ENCODE results near the gene VPS29.
"Not testable (repeated sequence)": the region's sequence is repeated elsewhere in the genome, so short reads cannot be mapped to it uniquely, and the experiment has no call there.

The VPS29 gene

GRCh38 chr12:110545812-110546211 is 43.9 kb upstream of the VPS29 start:
- H3K4me3 ChIP-seq (ENCODE audit: low read length) = no peak overlapping the region
- no peak for TF ChIP-seq CTCF (IDR thresholded peaks at IDR 0.05; ENCODE audit: insufficient read depth, low read depth, low read length, missing control alignments)
- DNase-seq (ENCODE audit: low read depth) = peak; percentile 29

GRCh38 chr12:110545259-110545658 is 43.3 kb upstream of the VPS29 start:
- DNase-seq (ENCODE audit: low read depth) = peak; percentile 97
- H3K4me3 ChIP-seq (ENCODE audit: low read length) = not testable (repeated sequence)

GRCh38 chr12:110543965-110544364 is 42.1 kb upstream of the VPS29 start:
- DNase-seq (ENCODE audit: low read depth) = no peak
- no peak for TF ChIP-seq CTCF (IDR thresholded peaks at IDR 0.05; ENCODE audit: insufficient read depth, low read depth, low read length, missing control alignments)
- H3K4me3 ChIP-seq (ENCODE audit: low read length) = no peak overlapping the region

GRCh38 chr12:110543252-110543959 is 41.5 kb upstream of the VPS29 start:
- DNase-seq (ENCODE audit: low read depth) = peak; percentile 89
- no peak overlapping the region for H3K4me3 ChIP-seq (ENCODE audit: low read length)
- no peak for TF ChIP-seq CTCF (IDR thresholded peaks at IDR 0.05; ENCODE audit: insufficient read depth, low read depth, low read length, missing control alignments)

GRCh38 chr12:110540048-110540447 is 38.1 kb upstream of the VPS29 start:
- no peak for TF ChIP-seq CTCF (IDR thresholded peaks at IDR 0.05; ENCODE audit: insufficient read depth, low read depth, low read length, missing control alignments)
- H3K4me3 ChIP-seq (ENCODE audit: low read length) = no peak overlapping the region
- no peak for DNase-seq (ENCODE audit: low read depth)

- no peak for TF ChIP-seq CTCF (IDR thresholded peaks at IDR 0.05; ENCODE audit: insufficient read depth, low read depth, low read length, missing control alignments)
- no peak overlapping the region for H3K4me3 ChIP-seq (ENCODE audit: low read length)
- peak; percentile 28 for DNase-seq (ENCODE audit: low read depth)
Measured at GRCh38 chr12:110538869-110539622, 37.1 kb upstream of the VPS29 start.

GRCh38 chr12:110537605-110538409 is 35.9 kb upstream of the VPS29 start:
- H3K4me3 ChIP-seq (ENCODE audit: low read length) = no peak overlapping the region
- DNase-seq (ENCODE audit: low read depth) = peak; percentile 59
- TF ChIP-seq CTCF (IDR thresholded peaks at IDR 0.05; ENCODE audit: insufficient read depth, low read depth, low read length, missing control alignments) = no peak

Measured in epithelial cell of esophagus (primary cell).